ENCODE data around the gene RNF227.
"Not testable (repeated sequence)": the region's sequence is repeated elsewhere in the genome, so short reads cannot be mapped to it uniquely, and the experiment has no call there.

RNF227 gene

GRCh38 chr17:7915611-7916384, at the start of gene RNF227:
RNF227 (minus strand) TSS chr17:7916289; CDS start chr17:7916195, 94 bp downstream.
- peak; percentile 67 for DNase-seq (ENCODE audit: low read depth)

- no peak for DNase-seq (ENCODE audit: low read depth)
Measured at GRCh38 chr17:7961421-7961820, 45.3 kb upstream of the RNF227 start.

- DNase-seq (ENCODE audit: low read depth) = no peak
Measured at GRCh38 chr17:7959503-7960253, 43.6 kb upstream of the RNF227 start.

GRCh38 chr17:7956228-7956965, 40.3 kb upstream of the RNF227 start:
- DNase-seq (ENCODE audit: low read depth) = no peak

GRCh38 chr17:7955414-7956227, 39.5 kb upstream of the RNF227 start:
- DNase-seq (ENCODE audit: low read depth) = no peak

GRCh38 chr17:7953266-7953665, 37.2 kb upstream of the RNF227 start:
- DNase-seq (ENCODE audit: low read depth) = not testable (repeated sequence)

GRCh38 chr17:7951143-7951792, 35.2 kb upstream of the RNF227 start:
- DNase-seq (ENCODE audit: low read depth) = no peak

GRCh38 chr17:7950578-7950977, 34.5 kb upstream of the RNF227 start:
- DNase-seq (ENCODE audit: low read depth) = no peak

- DNase-seq (ENCODE audit: low read depth) = no peak
Measured at GRCh38 chr17:7947651-7948050, 31.6 kb upstream of the RNF227 start.

GRCh38 chr17:7946441-7946840, 30.4 kb upstream of the RNF227 start:
- no peak for DNase-seq (ENCODE audit: low read depth)

- DNase-seq (ENCODE audit: low read depth) = no peak
Measured at GRCh38 chr17:7945651-7946050, 29.6 kb upstream of the RNF227 start.

GRCh38 chr17:7944326-7944725, 28.2 kb upstream of the RNF227 start:
- DNase-seq (ENCODE audit: low read depth) = no peak

GRCh38 chr17:7943291-7943690, 27.2 kb upstream of the RNF227 start:
- DNase-seq (ENCODE audit: low read depth) = no peak

- no peak for DNase-seq (ENCODE audit: low read depth)
Measured at GRCh38 chr17:7940743-7941142, 24.7 kb upstream of the RNF227 start.

GRCh38 chr17:7940034-7940433, 23.9 kb upstream of the RNF227 start:
- no peak for DNase-seq (ENCODE audit: low read depth)

GRCh38 chr17:7935859-7936258, 19.8 kb upstream of the RNF227 start:
- DNase-seq (ENCODE audit: low read depth) = no peak

GRCh38 chr17:7932949-7933348, 16.9 kb upstream of the RNF227 start:
- no peak for DNase-seq (ENCODE audit: low read depth)

GRCh38 chr17:7932483-7932891, 16.4 kb upstream of the RNF227 start:
- no peak for DNase-seq (ENCODE audit: low read depth)

- peak; percentile 99 for DNase-seq (ENCODE audit: low read depth)
Measured at GRCh38 chr17:7931709-7932482, 15.8 kb upstream of the RNF227 start, which contains the start of the genes CNTROB and TRAPPC1. CNTROB (plus strand) TSS chr17:7932206; CDS start chr17:7933080, 874 bp downstream. TRAPPC1 (minus strand) TSS chr17:7931946; CDS start chr17:7931829, 117 bp downstream.

All from activated gamma-delta T cell treated with anti-CD3 and anti-CD28 coated beads, Interleukin-2, amount 50 U/mL, for 16 hours (primary cell).